Epidermal melanocyte (primary cell): ENCODE data around the gene AFG1L.
"Not testable (repeated sequence)": the region's sequence is repeated elsewhere in the genome, so short reads cannot be mapped to it uniquely, and the experiment has no call there.

Experiments
- DNase-seq: peaks from one replicate; pipeline ENCODE4 v3.0.0; 2011; ENCODE audit warnings: low spot score; ENCODE audit not compliant: insufficient read length

The AFG1L gene

GRCh38 chr6:108518714-108519576 is 224.1 kb downstream of the AFG1L start:
- no peak for DNase-seq

DNA sequence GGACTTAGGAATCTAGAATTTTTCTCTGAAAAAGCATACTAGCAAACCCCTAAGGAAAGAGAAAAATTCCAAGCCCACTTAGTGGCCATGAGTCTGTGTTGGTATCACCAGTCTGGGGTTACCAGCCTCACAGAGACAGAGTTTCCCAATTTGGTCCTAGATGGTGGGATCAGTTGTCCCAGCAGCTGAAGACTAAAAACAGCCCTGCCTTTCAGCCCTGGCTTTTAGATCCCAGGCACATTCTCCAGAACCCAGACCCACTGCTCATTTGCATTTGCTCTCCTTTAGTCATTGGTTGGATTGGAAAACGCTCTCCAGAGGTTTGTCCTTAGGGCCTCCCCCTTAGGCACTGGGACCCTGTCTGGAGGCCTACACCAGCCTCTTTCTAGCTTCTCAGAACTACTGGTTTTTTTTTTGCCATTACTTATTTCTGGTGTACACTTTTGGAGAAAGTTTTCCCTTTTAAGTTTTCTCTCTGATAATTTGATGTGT is 226.8 kb downstream of the AFG1L start:
- DNase-seq = no peak

- no peak for DNase-seq
Measured at GRCh38 chr6:108523697-108524096, 228.8 kb downstream of the AFG1L start.

GRCh38 chr6:108524528-108525248 is 229.8 kb downstream of the AFG1L start:
- DNase-seq = no peak

DNA sequence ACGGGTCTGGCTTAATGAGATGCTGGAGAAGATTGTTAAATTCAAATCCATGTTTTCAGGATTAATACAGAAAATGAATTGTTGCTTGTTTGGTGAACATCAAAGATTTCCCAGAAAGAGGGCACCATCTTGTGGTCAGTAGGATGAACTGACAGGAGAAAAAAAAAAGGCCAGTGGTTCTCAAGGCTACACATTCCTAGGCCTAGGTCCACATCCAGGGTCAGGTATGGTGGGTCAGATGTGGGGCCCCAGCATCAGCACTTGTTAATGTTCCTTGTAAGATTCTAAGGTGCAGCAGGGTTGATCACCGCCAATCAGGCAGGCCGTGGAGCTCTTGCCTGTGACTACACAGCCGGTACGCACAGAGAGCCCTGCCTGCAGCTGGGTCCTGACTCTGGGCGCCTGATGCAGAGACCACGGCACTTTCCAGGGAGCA is 231.9 kb downstream of the AFG1L start:
- DNase-seq = peak; percentile 67

- no peak for DNase-seq
Measured at GRCh38 chr6:108528878-108529277, 234.0 kb downstream of the AFG1L start.

DNA sequence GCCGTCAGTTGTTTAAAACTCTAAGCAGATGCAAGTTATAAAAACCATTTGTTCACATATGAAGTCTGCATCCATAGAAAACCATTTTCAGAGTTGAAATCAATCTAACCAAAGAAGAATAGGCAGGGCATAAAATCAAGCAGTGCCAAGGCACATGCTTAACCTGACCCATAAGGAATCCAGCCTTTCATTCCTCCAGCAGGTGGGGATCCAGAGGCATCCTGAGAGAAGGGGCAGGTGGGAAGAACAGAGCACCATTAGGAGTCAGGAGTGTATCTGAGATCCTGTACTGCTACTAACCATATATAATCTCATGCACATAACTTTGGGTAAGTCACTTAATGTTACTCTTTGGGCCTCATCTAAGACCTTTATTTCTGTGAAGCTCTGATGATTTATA is 236.5 kb downstream of the AFG1L start:
- DNase-seq = no peak

DNA sequence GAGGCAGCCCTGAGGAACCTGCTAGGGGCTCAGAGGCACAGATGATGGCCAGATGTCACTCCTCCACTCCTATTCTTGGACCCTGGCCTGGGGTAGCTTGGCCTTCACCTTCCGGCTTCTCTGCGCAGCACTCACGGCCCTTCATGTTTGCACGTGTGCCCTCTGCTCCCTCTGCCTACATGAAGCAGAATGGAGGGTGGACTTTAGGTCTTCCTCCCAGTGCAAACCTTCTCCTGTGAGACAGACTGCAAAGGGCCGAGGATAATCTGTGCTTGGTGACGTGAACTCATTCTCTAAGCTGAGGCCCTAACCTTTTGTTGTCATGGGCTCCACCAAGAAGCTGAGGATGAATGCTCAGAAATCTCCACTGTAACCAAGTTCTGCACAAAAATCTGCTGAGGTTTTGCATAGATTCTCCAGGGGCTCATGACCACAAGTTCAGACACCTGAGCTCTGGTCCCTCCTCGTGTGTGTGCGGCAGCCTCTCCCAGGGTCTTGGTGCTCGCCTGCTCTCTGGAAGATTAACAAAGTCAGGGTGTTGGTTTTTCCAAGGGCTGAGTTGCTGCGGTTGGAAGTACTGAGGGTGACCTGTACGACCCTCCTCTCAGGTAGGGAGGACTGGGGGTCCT is 240.4 kb downstream of the AFG1L start:
- no peak for DNase-seq

- not testable (repeated sequence) for DNase-seq
Measured at GRCh38 chr6:108535920-108536535, 241.2 kb downstream of the AFG1L start.

- DNase-seq = peak; percentile 58
Measured at GRCh38 chr6:108541843-108542759, 247.2 kb downstream of the AFG1L start.

DNA sequence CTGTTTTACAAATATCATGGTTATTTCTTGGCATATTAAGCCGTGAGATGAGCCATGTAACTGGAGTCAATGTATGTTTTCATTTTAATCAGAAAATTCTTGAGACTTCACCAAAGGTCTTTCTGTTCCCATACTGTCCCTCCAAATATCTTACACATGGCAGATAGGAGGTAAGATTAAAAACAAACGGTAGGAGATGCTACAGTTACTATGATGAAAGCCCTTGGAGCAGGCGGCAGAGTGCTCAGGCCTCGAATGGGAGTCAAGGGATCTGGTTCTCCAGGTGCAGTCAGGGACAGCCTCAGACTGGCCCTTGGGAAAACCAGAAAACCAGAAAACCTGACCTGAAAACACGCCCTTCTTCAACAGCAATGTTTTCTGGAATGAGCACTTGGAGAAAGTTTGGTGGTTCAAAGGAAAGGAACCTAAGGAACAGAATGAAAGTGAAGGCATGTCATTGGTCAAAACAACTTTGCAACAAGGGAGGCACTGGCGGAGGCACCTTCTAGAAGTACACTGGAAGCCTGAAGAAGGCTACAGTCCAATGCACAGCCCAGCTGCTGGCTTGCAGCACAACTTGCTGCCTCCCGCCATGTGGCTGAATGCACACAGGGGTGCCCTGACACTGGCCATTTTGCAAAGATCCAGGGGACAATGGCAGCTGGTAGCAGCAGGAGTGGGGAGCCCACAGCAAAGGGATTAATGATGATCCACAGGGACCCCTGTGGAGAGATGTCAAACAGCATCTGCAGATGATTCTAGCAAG is 248.5 kb downstream of the AFG1L start:
- no peak for DNase-seq

DNA sequence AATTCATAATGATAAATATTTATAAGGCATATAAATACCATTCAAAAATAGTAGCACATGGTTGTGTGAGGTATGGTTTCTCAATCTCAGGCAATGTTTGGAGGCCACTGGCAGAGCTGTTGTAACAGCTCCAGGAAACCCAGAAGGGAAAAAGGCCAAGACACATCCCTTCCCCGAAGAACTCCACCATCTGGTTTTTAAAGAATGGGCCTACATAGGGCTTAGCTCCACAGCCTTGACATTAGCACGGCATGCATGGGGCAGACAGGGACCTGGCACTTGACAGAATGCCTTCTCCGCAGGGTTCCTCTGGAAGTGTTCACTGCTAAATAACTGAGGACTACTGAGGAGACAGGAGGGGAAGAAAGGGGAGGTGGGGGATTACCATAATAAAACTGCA is 249.8 kb downstream of the AFG1L start:
- peak; percentile 58 for DNase-seq

GRCh38 chr6:108546079-108547049 is 251.5 kb downstream of the AFG1L start:
- DNase-seq = no peak

GRCh38 chr6:108549241-108549640 is 254.4 kb downstream of the AFG1L start:
- no peak for DNase-seq

DNA sequence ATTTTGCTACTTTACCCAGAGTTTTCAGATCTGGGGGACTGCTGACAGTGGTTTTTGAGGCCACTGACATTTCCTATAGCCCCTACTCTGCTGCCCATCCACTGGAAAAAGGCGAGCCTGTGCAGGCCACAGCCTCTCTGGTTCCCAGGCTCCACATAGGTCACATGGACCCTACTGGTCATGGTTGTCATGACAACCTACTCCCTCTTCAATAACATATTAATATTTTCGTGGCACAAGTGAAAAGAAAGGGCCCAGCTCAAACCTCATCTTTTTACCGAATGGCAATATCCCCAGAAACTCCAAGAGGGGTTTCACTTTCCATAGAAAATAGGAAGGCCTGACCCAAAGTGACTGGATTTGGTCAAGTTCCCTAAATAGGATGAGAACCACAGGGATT is 254.9 kb downstream of the AFG1L start:
- DNase-seq = no peak

DNA sequence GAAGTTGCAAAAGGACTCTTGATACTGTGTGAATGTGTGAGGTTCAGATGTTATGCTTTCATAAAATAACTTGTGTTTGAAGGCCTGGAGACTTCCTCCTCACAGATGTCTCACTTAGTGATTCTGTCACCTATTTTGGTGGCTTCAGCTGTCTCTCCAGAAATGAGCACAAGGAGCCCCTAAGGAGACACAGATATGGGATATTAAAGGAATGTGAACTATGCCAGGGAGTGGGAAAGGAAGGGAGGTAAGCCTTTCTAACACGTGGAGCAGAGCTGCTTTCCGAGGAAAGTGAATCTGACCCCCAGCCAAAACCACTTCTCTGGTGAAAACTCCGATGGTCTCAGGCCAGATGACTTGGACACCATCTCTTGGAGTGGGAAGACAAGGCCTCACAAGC is 255.4 kb downstream of the AFG1L start:
- no peak for DNase-seq

GRCh38 chr6:108555399-108556052 is 260.7 kb downstream of the AFG1L start:
- DNase-seq = no peak

GRCh38 chr6:108556250-108556649 is 261.4 kb downstream of the AFG1L start:
- no peak for DNase-seq
